GM18868 (cell line): ENCODE data around the gene RUSF1.
"Not testable (repeated sequence)": the region's sequence is repeated elsewhere in the genome, so short reads cannot be mapped to it uniquely, and the experiment has no call there.

Experiments
- ATAC-seq: cut with Tn5 transposase; IDR thresholded peaks from one replicate; pipeline ENCODE4 v1.9.1; 2021; ENCODE audit warnings: mild to moderate bottlenecking, moderate library complexity; ENCODE audit not compliant: unreplicated experiment

The RUSF1 gene

GRCh38 chr16:31519759-31520431 is 11.7 kb upstream of the RUSF1 start:
- ATAC-seq = no peak

DNA sequence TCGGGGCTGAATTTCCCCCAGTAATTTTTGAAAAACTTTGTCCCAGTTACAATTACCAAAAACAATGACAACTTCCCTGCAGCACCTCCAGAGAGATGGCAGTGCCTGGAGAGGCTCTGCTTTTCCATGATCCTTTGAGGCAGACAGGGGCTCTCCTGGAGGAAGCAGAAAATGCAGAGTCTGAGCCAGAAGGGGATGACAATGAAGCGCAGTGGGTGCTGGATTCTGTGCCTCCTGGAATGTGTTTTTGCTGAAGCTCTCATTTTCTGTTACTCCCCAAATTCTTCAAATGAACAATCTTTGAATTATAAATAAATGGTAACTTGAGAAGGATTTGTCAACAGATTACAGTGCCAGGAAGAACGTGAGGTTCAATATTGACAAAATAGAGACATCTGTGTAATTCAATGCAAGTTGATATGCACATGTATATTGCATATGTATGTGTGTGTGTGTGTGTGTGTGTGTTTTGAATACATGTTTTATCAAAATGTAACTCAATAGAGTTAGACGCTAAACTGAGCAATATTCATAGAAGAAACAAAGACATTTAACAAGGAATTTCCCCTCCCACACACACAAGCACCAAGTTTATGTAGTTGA is 9.7 kb upstream of the RUSF1 start:
- ATAC-seq = no peak

GRCh38 chr16:31513884-31514283 is 5.7 kb upstream of the RUSF1 start:
- ATAC-seq = no peak

GRCh38 chr16:31513126-31513525 is 4.9 kb upstream of the RUSF1 start:
- no peak for ATAC-seq

DNA sequence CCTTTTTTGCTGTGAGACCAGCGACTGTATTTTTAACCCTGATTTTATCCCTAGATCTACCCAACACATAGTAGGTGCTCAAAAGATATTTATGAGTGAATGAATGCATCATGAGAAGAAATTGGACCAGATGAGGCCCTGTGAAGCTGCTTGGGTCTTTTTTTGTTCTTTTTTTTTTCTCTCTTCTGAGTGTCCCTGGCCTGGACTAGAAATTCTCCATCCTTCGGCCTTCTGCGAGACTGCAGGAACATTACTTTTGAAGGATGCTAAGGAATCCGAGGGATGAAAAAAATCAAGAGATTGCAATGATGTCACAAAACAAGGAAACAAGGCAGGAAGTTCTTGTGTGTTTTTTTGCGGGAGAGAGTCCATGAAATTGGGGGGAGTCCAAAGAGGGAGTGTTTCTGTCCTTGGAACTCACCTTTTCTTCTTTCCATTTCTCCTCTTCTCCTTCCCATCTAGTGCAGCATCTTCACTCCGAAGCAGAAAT is 560 bp upstream of the RUSF1 start:
- ATAC-seq = no peak

DNA sequence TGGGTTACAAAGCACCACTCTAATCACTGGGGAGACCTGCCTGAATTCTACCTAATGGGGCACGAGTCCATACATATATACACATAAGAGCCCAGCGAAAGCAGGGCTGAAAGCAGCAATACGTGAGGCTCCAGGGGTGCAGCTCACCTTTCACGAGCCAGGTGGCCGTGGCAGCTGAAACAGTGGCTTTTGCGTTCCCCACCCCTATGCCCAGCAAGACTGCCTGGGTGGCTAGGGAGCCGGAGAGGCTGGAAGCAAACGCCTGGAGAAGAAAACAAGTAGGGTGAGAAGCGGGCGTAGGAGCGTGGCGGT is 618 bp downstream of the RUSF1 start:
- ATAC-seq = no peak

DNA sequence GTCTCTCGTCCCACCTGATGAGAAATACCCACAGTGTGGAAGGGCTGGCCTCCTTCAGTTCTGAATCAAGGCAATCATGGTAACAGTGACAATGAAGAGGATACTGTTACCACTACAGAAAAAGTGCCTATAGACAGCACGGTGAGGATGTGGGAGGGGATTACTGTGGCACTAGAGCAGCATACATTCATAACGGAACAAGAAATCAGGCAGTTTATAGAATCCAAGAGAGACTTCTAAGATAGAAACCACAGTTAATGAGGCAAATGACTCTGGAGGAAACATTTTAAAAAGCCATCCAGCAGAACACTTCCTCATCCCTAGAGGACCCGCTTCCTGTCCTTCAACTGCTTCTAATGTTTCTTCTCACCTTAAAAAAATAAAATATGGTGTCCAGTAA is 2.7 kb downstream of the RUSF1 start:
- ATAC-seq = peak; percentile 61

DNA sequence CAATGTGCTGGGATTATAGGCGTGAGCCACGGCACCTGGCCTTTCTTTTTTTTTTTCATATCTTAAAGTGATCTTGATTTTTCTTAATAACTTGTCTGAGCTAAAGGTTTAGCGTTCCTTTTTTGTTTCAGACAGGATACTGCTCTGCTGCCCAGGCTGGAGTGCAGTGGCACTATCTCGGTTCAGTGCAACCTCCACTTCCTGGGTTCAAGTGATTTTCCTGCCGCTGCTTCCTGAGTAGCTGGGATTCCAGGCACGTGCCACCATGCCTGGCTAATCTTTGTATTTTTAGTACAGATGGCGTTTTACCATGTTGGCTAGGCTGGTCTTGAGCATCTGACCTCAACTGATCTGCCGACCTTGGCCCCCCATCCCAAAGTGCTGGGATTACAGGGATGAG is 4.0 kb downstream of the RUSF1 start:
- ATAC-seq = no peak

- ATAC-seq = not testable (repeated sequence)
These were observed 4.6 kb downstream of the RUSF1 start for GRCh38 chr16:31503555-31503954.

- ATAC-seq = no peak
These were observed 5.2 kb downstream of the RUSF1 start for GRCh38 chr16:31502981-31503380.

GRCh38 chr16:31501966-31502348 is 6.2 kb downstream of the RUSF1 start:
- ATAC-seq = no peak

DNA sequence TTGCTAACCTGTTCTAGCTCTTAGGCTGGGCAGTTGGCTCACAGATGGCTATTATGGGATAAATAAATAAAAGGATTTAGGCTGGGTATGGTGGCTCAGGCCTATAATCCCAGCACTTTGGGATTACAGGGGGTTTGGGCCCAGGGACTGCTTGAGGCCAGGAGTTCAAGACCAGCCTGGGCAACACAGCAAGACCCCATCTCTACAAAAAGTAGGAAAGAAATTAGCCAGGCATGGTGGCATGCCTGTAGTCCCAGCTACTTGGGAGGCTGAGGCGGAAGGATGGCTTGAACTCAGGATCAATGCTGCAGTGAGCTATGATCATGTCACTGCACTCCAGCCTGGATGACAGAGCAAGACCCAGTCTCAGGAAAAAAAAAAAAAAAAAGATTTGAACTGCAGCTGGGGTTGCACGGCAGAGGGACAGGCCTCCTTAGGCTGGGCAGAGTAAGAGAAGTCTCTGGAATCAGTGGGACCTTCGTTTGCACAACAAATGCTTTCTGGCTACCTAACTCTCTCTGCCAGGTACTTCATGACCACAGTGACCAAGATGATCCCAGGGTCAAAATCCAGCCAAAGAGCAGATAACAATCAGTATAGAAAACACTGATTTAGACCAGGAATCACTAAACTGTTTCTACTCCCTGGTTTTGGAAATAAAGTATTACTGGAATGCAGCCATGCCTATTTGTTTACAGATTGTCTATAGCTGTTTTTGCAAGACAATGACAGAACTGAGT is 6.8 kb downstream of the RUSF1 start:
- no peak for ATAC-seq

GRCh38 chr16:31499928-31500327 is 8.3 kb downstream of the RUSF1 start:
- no peak for ATAC-seq

GRCh38 chr16:31498493-31498892 is 9.7 kb downstream of the RUSF1 start:
- ATAC-seq = no peak

GRCh38 chr16:31496670-31497069 is 11.5 kb downstream of the RUSF1 start:
- no peak for ATAC-seq

- ATAC-seq = no peak
These were observed 14.6 kb downstream of the RUSF1 start for GRCh38 chr16:31493506-31494125.

DNA sequence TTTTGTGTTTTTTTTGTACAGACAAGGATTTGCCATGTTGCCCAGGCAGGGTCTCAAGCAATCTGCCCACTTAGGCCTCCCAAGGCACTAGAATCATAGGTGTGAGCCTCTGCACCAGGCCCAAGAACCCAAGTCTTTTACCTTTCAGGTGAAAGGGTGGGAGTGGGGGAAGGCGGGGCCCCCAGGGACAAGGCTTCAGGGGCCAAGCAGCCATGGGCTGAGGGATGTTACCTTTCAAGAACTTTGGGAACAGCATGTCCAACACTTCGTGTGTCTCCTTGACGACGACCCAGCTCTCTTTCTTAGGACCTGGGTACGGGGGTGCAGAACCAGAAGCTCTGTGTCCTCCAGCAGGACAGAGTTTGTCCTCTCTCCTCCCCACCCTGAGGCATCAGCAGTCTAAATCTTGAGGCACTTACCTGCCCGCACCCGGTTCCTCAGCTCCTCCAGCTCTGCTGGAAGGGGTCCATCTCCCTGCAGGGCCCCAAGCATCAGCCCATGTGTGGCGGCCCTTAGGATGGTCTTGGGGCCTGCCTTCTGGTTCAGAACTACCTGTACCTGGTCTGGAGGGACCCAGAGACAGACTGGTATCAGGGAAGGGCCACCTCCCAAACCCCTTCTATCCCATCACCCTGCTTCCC is 16.3 kb downstream of the RUSF1 start:
- no peak for ATAC-seq

- no peak for ATAC-seq
These were observed 18.3 kb downstream of the RUSF1 start for GRCh38 chr16:31489616-31490584.

- ATAC-seq = no peak
These were observed 19.0 kb downstream of the RUSF1 start for GRCh38 chr16:31489298-31489564.
